Mesenchymal stem cell (in vitro differentiated cells and primary cell): Measurements from ENCODE around the gene HSF2BP.

ENCODE experiments used
- DNase-seq: peaks from one replicate; pipeline ENCODE4 v3.0.0-alpha.2; 2013
- H2AFZ ChIP-seq: one replicate; pipeline ENCODE4 v1.6.1; 2013; ENCODE audit warnings: low read depth, mild to moderate bottlenecking, control low read depth, inconsistent platforms, low read length, moderate library complexity
- H2AK5ac ChIP-seq: 2 replicates; pipeline ENCODE4 v1.6.1; 2013; ENCODE audit warnings: low read length, moderate library complexity, mild to moderate bottlenecking, inconsistent platforms; ENCODE audit not compliant: severe bottlenecking
- H2BK120ac ChIP-seq: one replicate; pipeline ENCODE4 v1.6.1; 2013; ENCODE audit warnings: low read depth, mild to moderate bottlenecking, inconsistent platforms, low read length, moderate library complexity
- H2BK12ac ChIP-seq, 2 experiments: one replicate each; pipeline ENCODE4 v1.6.1; 2013; ENCODE audit warnings: inconsistent platforms in 2 of 2, low read length in 2 of 2, mild to moderate bottlenecking in 2 of 2, moderate library complexity in 2 of 2, control low read depth in 1 of 2
- H2BK15ac ChIP-seq: one replicate; pipeline ENCODE4 v1.6.1; 2013; ENCODE audit warnings: mild to moderate bottlenecking, low read depth, inconsistent platforms; ENCODE audit not compliant: poor library complexity, severe bottlenecking
- H2BK5ac ChIP-seq: 2 replicates; pipeline ENCODE4 v1.6.1; 2013; ENCODE audit warnings: low read depth, mild to moderate bottlenecking, low read length, control low read depth, inconsistent platforms; ENCODE audit not compliant: poor library complexity, severe bottlenecking
- H3K14ac ChIP-seq, 2 experiments: one replicate each; pipeline ENCODE4 v1.6.1; 2013; ENCODE audit warnings: inconsistent platforms in 2 of 2, low read length in 2 of 2, control low read depth in 1 of 2, mild to moderate bottlenecking in 1 of 2, moderate library complexity in 1 of 2
- H3K18ac ChIP-seq, 2 experiments: one replicate each; pipeline ENCODE4 v1.6.1; 2013; ENCODE audit warnings: inconsistent platforms in 2 of 2, low read length in 2 of 2, control low read depth in 1 of 2, low read depth in 1 of 2, mild to moderate bottlenecking in 1 of 2
- H3K23ac ChIP-seq, 2 experiments: one replicate each; pipeline ENCODE4 v1.6.1; 2013; ENCODE audit warnings: inconsistent platforms in 2 of 2, low read length in 2 of 2, mild to moderate bottlenecking in 2 of 2, moderate library complexity in 2 of 2, control low read depth in 1 of 2
- H3K27ac ChIP-seq: 2 replicates; pipeline ENCODE4 v1.5.1; 2013; ENCODE audit warnings: mild to moderate bottlenecking, moderate library complexity, low read length, control low read depth, inconsistent platforms; ENCODE audit not compliant: poor library complexity, severe bottlenecking
- H3K27me3 ChIP-seq, 2 experiments: 2 replicates each; pipeline versions ENCODE4 v1.6.1 to v1.7.0; 2013; ENCODE audit warnings: low read length in 2 of 2, mild to moderate bottlenecking in 2 of 2, moderate library complexity in 2 of 2, control low read depth in 1 of 2, inconsistent platforms in 1 of 2; ENCODE audit not compliant: control insufficient read depth in 1 of 2, insufficient read depth in 1 of 2
- H3K36me3 ChIP-seq, 2 experiments: 2 replicates each; pipeline versions ENCODE4 v1.6.1 to v1.7.0; 2013; ENCODE audit warnings: low read length in 2 of 2, control low read depth in 1 of 2, inconsistent platforms in 1 of 2, low read depth in 1 of 2, mild to moderate bottlenecking in 1 of 2; ENCODE audit not compliant: insufficient read depth in 2 of 2, control insufficient read depth in 1 of 2
- H3K4ac ChIP-seq, 2 experiments: one replicate each; pipeline ENCODE4 v1.6.1; 2013; ENCODE audit warnings: inconsistent platforms in 2 of 2, low read length in 2 of 2, mild to moderate bottlenecking in 2 of 2, moderate library complexity in 2 of 2, control low read depth in 1 of 2, low read depth in 1 of 2
- H3K4me1 ChIP-seq: 2 replicates; pipeline ENCODE4 v1.6.1; 2013; ENCODE audit warnings: low read depth, low read length, control low read depth; ENCODE audit not compliant: control insufficient read depth, insufficient read depth
- H3K4me2 ChIP-seq: 2 replicates; pipeline ENCODE4 v1.6.1; 2013; ENCODE audit warnings: low read length, mild to moderate bottlenecking, inconsistent platforms; ENCODE audit not compliant: poor library complexity, severe bottlenecking
- H3K4me3 ChIP-seq, 2 experiments: 2 replicates each; pipeline versions ENCODE4 v1.5.1 to v1.7.0; 2013; ENCODE audit warnings: low read length in 2 of 2, mild to moderate bottlenecking in 2 of 2, control low read depth in 1 of 2, low read depth in 1 of 2; ENCODE audit not compliant: insufficient read depth in 1 of 2
- H3K79me1 ChIP-seq: replicated peaks from 2 replicates; pipeline ENCODE4 v1.6.1; 2013; ENCODE audit warnings: mild to moderate bottlenecking, control low read depth, low read length, inconsistent platforms; ENCODE audit not compliant: poor library complexity, severe bottlenecking
- H3K9ac ChIP-seq: 2 replicates; pipeline ENCODE4 v1.7.0; 2013; ENCODE audit warnings: mild to moderate bottlenecking, low read length, moderate library complexity
- H3K9me3 ChIP-seq: 2 replicates; pipeline ENCODE4 v1.7.0; 2013; ENCODE audit warnings: mild to moderate bottlenecking, low read length; ENCODE audit not compliant: control insufficient read depth
- H4K8ac ChIP-seq: one replicate; pipeline ENCODE4 v1.6.1; 2013; ENCODE audit warnings: inconsistent platforms, mild to moderate bottlenecking, low read length, moderate library complexity
- H4K91ac ChIP-seq: one replicate; pipeline ENCODE4 v1.6.1; 2013; ENCODE audit warnings: mild to moderate bottlenecking, low read length, inconsistent platforms
- WGBS: methylation state at CpG from one replicate; pipeline ENCODE4 v1.1.7; 2013; ENCODE audit warnings: mixed read lengths; 5-methylcytosine and 5-hydroxymethylcytosine counted together

Gene HSF2BP

GRCh38 chr21:43648171-43648570, 11.1 kb downstream of the HSF2BP start:
- Histone ChIP-seq H2AK5ac (no peak overlapping the region), H3K4me1 (peaks cover 4% of the 10 kb centered on the region), H3K27me3 (no peaks in the 10 kb centered on the region), H3K9ac (no peak overlapping the region), H3K79me1 (no peaks in the 10 kb centered on the region), H3K4ac (peak overlapping the region in 1 of 2 experiments; percentile 27), H2BK12ac (peak overlapping the region in 1 of 2 experiments; percentile 12), H3K27ac (no peak overlapping the region), H4K91ac (no peak overlapping the region), H3K23ac (no peak overlapping the region), H3K4me3 (no peak overlapping the region), H2BK120ac (no peak overlapping the region), H2BK5ac (no peak overlapping the region), H3K18ac (no peak overlapping the region), H3K14ac (no peak overlapping the region), H4K8ac (no peak overlapping the region), H3K9me3 (no peaks in the 10 kb centered on the region), H2BK15ac (no peak overlapping the region), H3K36me3 (no peaks in the 10 kb centered on the region), H2AFZ (no peak overlapping the region), H3K4me2 (no peak overlapping the region)
- 72% methylated on average over 9 of the region's 9 CpGs for WGBS
- no peak for DNase-seq

- Histone ChIP-seq H3K23ac (no peak overlapping the region), H3K9ac (peak overlapping the region; percentile 83), H3K9me3 (no peaks in the 10 kb centered on the region), H2AK5ac (no peak overlapping the region), H3K79me1 (no peaks in the 10 kb centered on the region), H3K36me3 (no peaks in the 10 kb centered on the region), H2AFZ (no peak overlapping the region), H2BK120ac (no peak overlapping the region), H3K4me3 (no peak overlapping the region), H4K91ac (no peak overlapping the region), H3K4me1 (peaks cover 4% of the 10 kb centered on the region), H3K27ac (no peak overlapping the region), H4K8ac (no peak overlapping the region), H3K27me3 (no peaks in the 10 kb centered on the region), H2BK12ac (no peak overlapping the region), H3K4ac (no peak overlapping the region), H2BK5ac (no peak overlapping the region), H2BK15ac (no peak overlapping the region), H3K14ac (no peak overlapping the region), H3K4me2 (no peak overlapping the region), H3K18ac (no peak overlapping the region)
- DNase-seq, result peak; percentile 95
- WGBS, result 15% methylated on average over 7 of the region's 7 CpGs
Observed at GRCh38 chr21:43646550-43647260, 12.6 kb downstream of the HSF2BP start.

- Histone ChIP-seq H2BK5ac (no peak overlapping the region), H2BK120ac (no peak overlapping the region), H2AK5ac (no peak overlapping the region), H3K27me3 (no peaks in the 10 kb centered on the region), H2AFZ (no peak overlapping the region), H3K27ac (no peak overlapping the region), H2BK12ac (no peak overlapping the region), H3K9me3 (no peaks in the 10 kb centered on the region), H4K8ac (no peak overlapping the region), H2BK15ac (no peak overlapping the region), H4K91ac (no peak overlapping the region), H3K4me3 (peak overlapping the region in 1 of 2 experiments; percentile 60), H3K18ac (no peak overlapping the region), H3K4me1 (peaks cover 4% of the 10 kb centered on the region), H3K23ac (no peak overlapping the region), H3K36me3 (no peaks in the 10 kb centered on the region), H3K4ac (no peak overlapping the region), H3K9ac (peak overlapping the region; percentile 83), H3K4me2 (no peak overlapping the region), H3K14ac (no peak overlapping the region), H3K79me1 (no peaks in the 10 kb centered on the region)
- DNase-seq, result no peak
- WGBS, result 71% methylated on average over 4 of the region's 4 CpGs
Observed at GRCh38 chr21:43645976-43646375, 13.3 kb downstream of the HSF2BP start.

GRCh38 chr21:43645136-43645891, 14.0 kb downstream of the HSF2BP start:
- Histone ChIP-seq H2BK5ac (peak overlapping the region; percentile 89), H3K18ac (peak overlapping the region; percentile 22 to 92), H3K4me2 (no peak overlapping the region), H3K9ac (peak overlapping the region; percentile 83), H2BK15ac (no peak overlapping the region), H4K91ac (no peak overlapping the region), H3K27ac (peak overlapping the region; percentile 12), H2BK12ac (peak overlapping the region in 1 of 2 experiments; percentile 54), H3K4me3 (peak overlapping the region in 1 of 2 experiments; percentile 60), H2AK5ac (peak overlapping the region; percentile 97), H3K27me3 (no peaks in the 10 kb centered on the region), H2AFZ (no peak overlapping the region), H3K14ac (no peak overlapping the region), H3K23ac (no peak overlapping the region), H3K79me1 (no peaks in the 10 kb centered on the region), H2BK120ac (peak overlapping the region; percentile 61), H4K8ac (no peak overlapping the region), H3K4ac (peak overlapping the region in 1 of 2 experiments; percentile 58), H3K4me1 (peaks cover 4% of the 10 kb centered on the region), H3K9me3 (no peaks in the 10 kb centered on the region), H3K36me3 (no peaks in the 10 kb centered on the region)
- DNase-seq, result peak; percentile 92
- 38% methylated on average over 10 of the region's 12 CpGs for WGBS
